Spleen (tissue), 7 donors: ENCODE measurements around the gene GIPC1.

Source experiments
- CTCF ChIP-seq, 11 experiments: fragments of 200-600 bp in 7 of 11; fragments of 450-650 bp in 4 of 11; sonication (generic) in 4 of 11; IDR thresholded peaks in 8 of 11; conservative IDR thresholded peaks in 3 of 11; 1 replicate in 7 of 11; 2 replicates in 4 of 11; pipeline versions ENCODE4 v1.4.0 to v1.8.0; 2016 to 2021; ENCODE audit warnings: antibody characterized with exemption in 11 of 11, inconsistent platforms in 4 of 11, mild to moderate bottlenecking in 1 of 11
- POLR2A ChIP-seq, 3 donors: fragments of 450-650 bp; IDR thresholded peaks; one replicate each; pipeline ENCODE4 v1.5.1; 2017; ENCODE audit warnings: antibody characterized with exemption in 3 of 3, mild to moderate bottlenecking in 1 of 3
- donor health status: DM: no; HTN: no; CAD: no; lungs with moderate emphysema.
- donor health status: DM: no; HTN: no; CAD: no.
- donor health status: DM: no; HTN: no; CAD: no.

GRCh38 chr19:14507704-14508542 lies 12.0 kb upstream of the GIPC1 start:
- TF ChIP-seq CTCF (IDR thresholded peaks at IDR 0.05 in 8 of 11, conservative IDR thresholded peaks at IDR 0.05 in 3 of 11) (no peak), POLR2A (IDR thresholded peaks at IDR 0.05) (no peak)
